ENCODE data around the gene TRIP13. TPM values are rescaled to one million over a fixed set of nuclear protein-coding genes. Genes with fewer than 3 reads are reported as not detected.

Gene TRIP13
- total RNA-seq, 6 experiments from 2014 or later, result 16.5 to 40.4 (median 35.8) TPM

DNA sequence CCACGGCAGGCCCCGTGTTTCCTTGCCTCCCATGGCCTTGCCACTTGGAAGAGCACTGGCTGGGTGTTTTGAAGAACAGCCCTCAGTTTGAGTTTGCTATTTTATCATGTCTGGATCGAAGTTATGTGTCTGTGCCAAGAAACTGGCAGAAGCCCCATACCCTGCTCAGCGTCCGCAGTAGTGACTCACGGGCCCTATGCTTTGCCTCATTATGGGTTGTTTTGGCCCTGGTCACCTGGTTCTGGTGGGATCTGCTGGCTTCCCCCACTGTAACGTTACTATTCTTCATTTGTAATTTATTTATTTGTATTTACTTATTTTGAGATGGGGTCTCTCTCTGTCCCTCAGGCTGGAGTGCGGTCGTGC, 73.6 kb downstream of the TRIP13 start:
- Mint-ChIP-seq H3K4me1 (ENCODE audit: low read depth) (peaks cover 26% of the 10 kb centered on the region), H3K36me3 (ENCODE audit: low read depth) (no peaks in the 10 kb centered on the region), H3K27me3 (ENCODE audit: insufficient read depth) (peaks cover 65% of the 10 kb centered on the region), H3K9me3 (peaks cover 3% of the 10 kb centered on the region; the same call in 1 of the 2 replicates), H3K27ac (no peak overlapping the region), H3K4me3 (no peak overlapping the region)
- TF ChIP-seq, protein P1, sequence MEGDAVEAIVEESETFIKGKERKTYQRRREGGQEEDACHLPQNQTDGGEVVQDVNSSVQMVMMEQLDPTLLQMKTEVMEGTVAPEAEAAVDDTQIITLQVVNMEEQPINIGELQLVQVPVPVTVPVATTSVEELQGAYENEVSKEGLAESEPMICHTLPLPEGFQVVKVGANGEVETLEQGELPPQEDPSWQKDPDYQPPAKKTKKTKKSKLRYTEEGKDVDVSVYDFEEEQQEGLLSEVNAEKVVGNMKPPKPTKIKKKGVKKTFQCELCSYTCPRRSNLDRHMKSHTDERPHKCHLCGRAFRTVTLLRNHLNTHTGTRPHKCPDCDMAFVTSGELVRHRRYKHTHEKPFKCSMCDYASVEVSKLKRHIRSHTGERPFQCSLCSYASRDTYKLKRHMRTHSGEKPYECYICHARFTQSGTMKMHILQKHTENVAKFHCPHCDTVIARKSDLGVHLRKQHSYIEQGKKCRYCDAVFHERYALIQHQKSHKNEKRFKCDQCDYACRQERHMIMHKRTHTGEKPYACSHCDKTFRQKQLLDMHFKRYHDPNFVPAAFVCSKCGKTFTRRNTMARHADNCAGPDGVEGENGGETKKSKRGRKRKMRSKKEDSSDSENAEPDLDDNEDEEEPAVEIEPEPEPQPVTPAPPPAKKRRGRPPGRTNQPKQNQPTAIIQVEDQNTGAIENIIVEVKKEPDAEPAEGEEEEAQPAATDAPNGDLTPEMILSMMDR (IDR thresholded peaks at IDR 0.05), result 0 out of 2 replicates have a peak, but pooled peaks have one; percentile 4
- no peak for DNase-seq

DNA sequence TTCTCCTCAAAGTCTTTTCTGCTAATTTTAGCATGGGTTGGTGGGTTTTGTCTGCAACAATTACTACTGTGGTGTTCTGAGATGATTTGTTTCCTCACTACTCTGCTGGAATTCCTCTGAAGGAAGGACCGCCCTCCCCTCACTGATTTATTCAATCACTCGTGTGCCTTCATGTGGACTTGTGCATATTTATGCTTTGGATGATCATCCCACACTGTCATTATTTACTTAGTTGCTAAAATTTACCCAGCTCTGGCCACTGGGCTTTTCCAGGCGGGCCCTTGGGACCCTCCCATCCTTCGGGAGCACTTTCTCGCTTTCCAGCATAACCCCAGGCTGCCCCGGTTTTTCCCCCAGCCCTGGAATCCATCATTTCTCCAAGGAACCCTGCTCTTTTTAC, 74.3 kb downstream of the TRIP13 start:
- DNase-seq, result no peak
- Mint-ChIP-seq H3K27ac (no peak overlapping the region), H3K4me3 (no peak overlapping the region), H3K36me3 (ENCODE audit: low read depth) (no peaks in the 10 kb centered on the region), H3K9me3 (peaks cover 3% of the 10 kb centered on the region; the same call in 1 of the 2 replicates), H3K27me3 (ENCODE audit: insufficient read depth) (peaks cover 68% of the 10 kb centered on the region), H3K4me1 (ENCODE audit: low read depth) (peaks cover 26% of the 10 kb centered on the region)
- TF ChIP-seq, protein P1 (IDR thresholded peaks at IDR 0.05), result no peak

Other genes with a start within 250 kb of the TRIP13 start
- under 1 TPM; 0.19 to 0.43 (median 0.30) TPM for gene TPPP, start 199.5 kb upstream of the TRIP13 start, total RNA-seq (2021; fragmentation: NEBNext Ultra II Directional; extraction: Animal tissue kit (Norgen Biotek cat#: 25700))
- under 1 TPM in 2 of 6 experiments, not detected in 4; 0.17 to 0.19 TPM for gene ZDHHC11B, start 108.2 kb upstream of the TRIP13 start, total RNA-seq (2021; fragmentation: NEBNext Ultra II Directional; extraction: Animal tissue kit (Norgen Biotek cat#: 25700))
- 1 to 10 TPM; 1.3 to 4.2 (median 1.8) TPM for gene ZDHHC11, start 41.9 kb upstream of the TRIP13 start, total RNA-seq (2021; fragmentation: NEBNext Ultra II Directional; extraction: Animal tissue kit (Norgen Biotek cat#: 25700))
- 10 to 100 TPM; 28.0 to 31.5 (median 31.0) TPM for gene BRD9, start 83 bp upstream of the TRIP13 start, total RNA-seq (2021; fragmentation: NEBNext Ultra II Directional; extraction: Animal tissue kit (Norgen Biotek cat#: 25700))
- gene NKD2, start 115.9 kb downstream of the TRIP13 start, total RNA-seq (2021; fragmentation: NEBNext Ultra II Directional; extraction: Animal tissue kit (Norgen Biotek cat#: 25700)), result not detected
- gene SLC12A7, start 219.2 kb downstream of the TRIP13 start, total RNA-seq (2021; fragmentation: NEBNext Ultra II Directional; extraction: Animal tissue kit (Norgen Biotek cat#: 25700)), result under 1 TPM in 3 of 6 experiments, not detected in 3; 0.07 to 0.09 (median 0.09) TPM